ENCODE results near the gene SMIM14.
"Not testable (repeated sequence)": the region's sequence is repeated elsewhere in the genome, so short reads cannot be mapped to it uniquely, and the experiment has no call there.

The SMIM14 gene

GRCh38 chr4:39563346-39563847 is 75.3 kb downstream of the SMIM14 start:
- no peak for DNase-seq (ENCODE audit: low spot score)
- TF ChIP-seq CTCF (IDR thresholded peaks at IDR 0.05; ENCODE audit: extremely low read depth, missing control alignments) = no peak

- no peak for DNase-seq (ENCODE audit: low spot score)
- TF ChIP-seq CTCF (IDR thresholded peaks at IDR 0.05; ENCODE audit: extremely low read depth, missing control alignments) = no peak
Measured at GRCh38 chr4:39562792-39563191, 75.9 kb downstream of the SMIM14 start.

- no peak for DNase-seq (ENCODE audit: low spot score)
- TF ChIP-seq CTCF (IDR thresholded peaks at IDR 0.05; ENCODE audit: extremely low read depth, missing control alignments) = no peak
Measured at GRCh38 chr4:39559626-39560025, 79.0 kb downstream of the SMIM14 start.

- no peak for DNase-seq (ENCODE audit: low spot score)
- TF ChIP-seq CTCF (IDR thresholded peaks at IDR 0.05; ENCODE audit: extremely low read depth, missing control alignments) = no peak
Measured at GRCh38 chr4:39555472-39555871, 83.2 kb downstream of the SMIM14 start.

- no peak for TF ChIP-seq CTCF (IDR thresholded peaks at IDR 0.05; ENCODE audit: extremely low read depth, missing control alignments)
- DNase-seq (ENCODE audit: low spot score) = no peak
Measured at GRCh38 chr4:39548425-39549067, 90.1 kb downstream of the SMIM14 start.

GRCh38 chr4:39544580-39545315 is 93.9 kb downstream of the SMIM14 start:
- TF ChIP-seq CTCF (IDR thresholded peaks at IDR 0.05; ENCODE audit: extremely low read depth, missing control alignments) = no peak
- no peak for DNase-seq (ENCODE audit: low spot score)

GRCh38 chr4:39544080-39544479 is 94.6 kb downstream of the SMIM14 start:
- not testable (repeated sequence) for DNase-seq (ENCODE audit: low spot score)

Measured in GM20000 (cell line).